ENCODE measurements around the gene TAS2R60.

Gene TAS2R60

DNA sequence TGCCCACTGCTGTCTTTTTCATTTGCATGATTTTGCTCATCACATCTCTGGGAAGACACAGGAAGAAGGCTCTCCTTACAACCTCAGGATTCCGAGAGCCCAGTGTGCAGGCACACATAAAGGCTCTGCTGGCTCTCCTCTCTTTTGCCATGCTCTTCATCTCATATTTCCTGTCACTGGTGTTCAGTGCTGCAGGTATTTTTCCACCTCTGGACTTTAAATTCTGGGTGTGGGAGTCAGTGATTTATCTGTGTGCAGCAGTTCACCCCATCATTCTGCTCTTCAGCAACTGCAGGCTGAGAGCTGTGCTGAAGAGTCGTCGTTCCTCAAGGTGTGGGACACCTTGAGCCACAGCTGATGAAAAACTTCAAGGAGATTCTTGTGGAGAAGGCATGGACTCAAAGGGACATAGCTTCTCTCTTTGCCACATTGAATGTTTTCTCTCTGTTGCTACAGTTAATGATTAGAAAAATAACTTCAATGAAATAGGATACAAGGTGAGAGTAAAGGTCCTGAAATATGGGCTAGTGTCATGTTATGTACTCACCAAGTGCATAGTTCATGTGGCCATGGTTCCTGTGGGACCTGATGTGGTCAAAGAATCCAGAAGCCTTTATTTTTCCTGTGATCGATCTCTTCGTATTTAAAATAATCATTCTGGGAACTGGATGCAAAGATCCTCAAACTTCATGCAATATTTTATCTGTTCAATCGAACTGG lies 970 bp downstream of the TAS2R60 start:
- no peak for DNase-seq (ENCODE audit: low read depth)

DNA sequence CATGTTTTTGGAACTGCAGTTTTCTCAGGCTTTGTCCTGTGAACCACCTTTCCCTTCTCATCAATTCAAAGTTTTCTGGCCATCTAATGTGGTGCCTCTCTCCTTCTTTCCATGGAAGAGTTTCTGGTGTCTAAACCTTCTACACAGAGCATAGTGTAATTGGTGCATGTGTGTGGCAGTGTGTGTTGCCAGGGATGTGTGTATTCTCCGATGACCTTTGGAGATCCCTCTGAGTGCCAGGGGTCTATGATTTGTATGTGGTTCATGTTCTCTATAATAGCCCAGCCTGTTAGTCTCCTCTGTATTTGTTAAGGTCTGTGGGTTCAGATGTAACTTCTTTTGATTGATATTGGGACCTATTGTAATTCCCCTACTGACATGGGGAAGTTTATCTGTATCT lies 1.5 kb downstream of the TAS2R60 start:
- DNase-seq (ENCODE audit: low read depth), result no peak

DNA sequence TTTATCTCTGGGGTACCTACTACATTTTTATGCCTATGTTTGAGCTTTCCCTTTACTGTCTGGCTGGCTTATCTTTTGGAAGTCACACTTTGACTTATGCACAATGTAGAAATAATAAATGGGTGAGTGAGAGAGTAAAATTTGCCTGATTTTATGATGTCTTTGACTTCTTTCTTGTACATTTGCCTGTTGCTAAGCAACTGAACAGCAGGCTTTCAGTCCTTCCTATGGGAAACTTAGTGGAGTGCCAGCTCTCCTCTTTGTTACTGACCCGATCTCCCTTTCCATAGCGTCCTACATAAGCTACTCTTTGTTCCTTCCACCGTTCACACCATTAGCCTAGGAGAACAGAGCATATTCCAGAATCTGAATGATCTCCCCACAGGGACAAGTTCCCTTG lies 4.2 kb downstream of the TAS2R60 start:
- DNase-seq (ENCODE audit: low read depth), result no peak

DNA sequence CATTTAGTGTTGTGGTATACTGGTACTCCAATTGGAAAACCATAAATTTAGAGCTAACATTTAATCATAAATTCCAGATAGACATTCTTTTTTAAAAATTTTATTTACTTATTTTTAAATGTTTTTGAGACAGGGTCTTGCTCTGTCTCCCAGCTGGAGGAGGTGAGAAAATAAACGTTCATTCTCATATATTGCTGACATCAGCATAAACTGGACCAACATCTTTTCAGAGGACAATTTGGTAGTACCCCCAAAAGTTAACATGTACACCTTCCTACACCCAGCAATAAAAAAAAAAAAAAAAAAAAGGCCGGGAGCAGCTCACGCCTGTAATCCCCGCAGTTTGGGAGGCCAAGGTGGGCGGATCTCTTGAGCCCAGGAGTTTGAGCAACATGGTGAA lies 5.2 kb downstream of the TAS2R60 start:
- no peak for DNase-seq (ENCODE audit: low read depth)

DNA sequence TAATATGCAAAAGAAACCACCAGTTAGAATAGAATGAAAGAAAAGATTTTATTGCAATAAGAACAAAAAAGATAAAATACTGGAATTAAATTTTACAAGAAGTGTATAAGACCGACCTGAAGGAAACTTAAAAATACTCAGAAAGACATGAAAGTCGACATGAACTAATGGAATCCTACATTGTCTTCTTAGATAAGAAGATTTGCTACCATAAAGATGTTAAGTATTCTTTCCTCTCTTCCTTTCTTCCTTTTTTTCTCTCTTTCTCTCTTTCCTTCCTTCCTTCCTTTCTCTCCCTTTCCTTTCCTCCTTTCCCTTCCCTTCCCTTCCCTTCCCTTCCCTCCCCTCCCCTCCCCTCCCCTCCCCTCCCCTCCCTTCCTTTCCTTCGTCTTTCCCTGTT lies 6.5 kb downstream of the TAS2R60 start:
- no peak for DNase-seq (ENCODE audit: low read depth)

DNA sequence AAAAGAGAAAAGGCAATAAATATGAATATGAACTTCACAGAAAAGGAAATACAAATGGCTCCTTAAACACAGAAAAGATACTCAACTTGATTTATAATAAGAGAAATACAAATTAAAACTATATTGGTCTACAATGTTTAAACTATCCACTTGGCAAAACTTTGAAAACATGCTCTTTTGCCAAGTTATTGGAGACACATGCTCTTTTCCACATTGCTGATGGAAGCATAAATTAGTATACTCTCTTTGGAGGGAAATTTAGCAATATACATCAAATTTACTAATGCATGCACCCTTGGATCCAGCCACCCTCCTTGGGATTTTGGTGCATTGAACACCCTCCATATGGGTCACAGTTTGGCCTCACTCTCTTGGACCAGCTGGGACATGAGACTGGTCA lies 7.9 kb downstream of the TAS2R60 start:
- no peak for DNase-seq (ENCODE audit: low read depth)

DNA sequence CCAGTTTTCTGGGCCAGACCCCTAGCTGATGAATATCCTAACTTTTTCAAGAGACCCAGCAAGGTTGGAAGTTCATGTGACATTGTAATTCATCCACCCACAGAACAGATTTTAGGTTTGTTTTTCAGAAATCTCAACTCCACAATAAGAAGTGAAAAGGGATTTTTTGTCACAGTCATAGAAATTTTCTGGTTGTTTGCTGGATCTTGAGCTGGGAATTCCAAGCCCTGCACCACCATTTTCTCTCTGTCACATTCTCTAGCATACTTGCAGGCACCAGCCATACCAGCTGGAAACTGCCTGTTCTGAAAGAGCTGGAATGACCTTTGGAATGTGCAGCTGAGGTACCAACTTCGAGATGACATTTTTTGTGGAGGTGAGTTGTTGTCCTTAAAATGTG lies 8.5 kb downstream of the TAS2R60 start:
- no peak for DNase-seq (ENCODE audit: low read depth)

DNA sequence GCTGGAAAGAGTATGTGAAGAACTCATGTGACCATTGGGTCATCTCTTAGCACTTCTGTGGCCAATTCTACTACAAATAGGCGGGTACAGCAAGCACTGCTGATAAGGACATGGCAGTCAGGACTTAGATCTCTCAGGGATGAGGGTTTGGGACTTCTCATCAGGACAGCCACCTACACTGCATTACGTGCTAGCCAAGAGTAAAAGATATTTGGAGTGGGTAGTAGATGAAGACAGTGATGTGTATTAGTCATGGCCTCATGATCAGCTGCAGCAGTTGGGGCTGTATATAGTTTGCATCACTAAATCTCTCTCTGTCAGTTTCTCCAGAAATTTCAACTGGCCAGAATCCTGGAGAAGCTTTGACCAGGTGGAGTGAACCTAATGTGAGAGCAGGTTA lies 9.2 kb downstream of the TAS2R60 start:
- no peak for DNase-seq (ENCODE audit: low read depth)

DNA sequence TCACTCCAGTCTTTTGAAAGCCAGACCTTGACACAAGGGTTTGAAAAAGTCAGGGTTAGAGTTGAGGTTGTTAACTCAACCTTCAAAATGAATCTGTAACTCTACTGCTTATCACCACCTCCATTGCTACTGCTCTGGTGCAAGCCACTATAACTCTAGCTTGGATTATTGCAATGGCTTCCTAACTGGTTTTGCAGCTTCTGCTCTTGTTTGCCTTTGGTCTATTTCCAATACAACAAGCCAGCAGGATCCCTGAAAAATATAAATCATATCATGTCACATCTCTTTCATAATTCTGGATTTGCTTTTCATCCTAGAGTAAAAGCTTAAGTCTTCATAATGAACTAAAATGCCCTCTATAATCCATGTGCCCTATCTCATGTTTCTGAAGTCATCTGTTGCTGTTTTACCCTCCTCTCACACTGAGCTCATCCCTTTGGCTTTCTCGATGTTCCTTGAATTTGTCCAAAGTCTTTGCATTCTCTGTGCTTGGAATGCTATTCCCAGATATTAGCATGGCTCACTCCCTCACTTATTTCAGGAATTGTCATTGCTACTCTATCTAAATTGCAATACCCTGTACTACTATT lies 10.9 kb downstream of the TAS2R60 start:
- no peak for DNase-seq (ENCODE audit: low read depth)

DNA sequence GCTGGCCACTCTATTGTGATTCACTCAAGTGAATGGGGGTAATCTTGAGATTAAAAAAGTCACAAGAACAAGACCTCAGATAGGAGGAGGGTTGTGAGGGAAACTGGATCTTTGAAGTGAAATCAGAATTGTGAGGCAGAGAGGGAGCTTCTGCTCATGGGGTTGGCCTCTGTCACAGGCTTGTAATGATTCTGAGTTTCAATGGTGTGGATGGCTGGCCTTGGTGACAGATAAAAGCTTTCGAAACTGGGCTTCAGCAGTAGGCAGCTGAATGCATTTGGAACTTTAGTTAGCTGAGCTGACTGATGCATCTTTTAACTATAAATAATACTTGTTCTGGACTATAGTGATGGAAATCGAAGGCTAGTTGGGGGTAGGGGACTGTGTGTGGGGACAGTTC lies 12.2 kb downstream of the TAS2R60 start:
- no peak for DNase-seq (ENCODE audit: low read depth)

DNA sequence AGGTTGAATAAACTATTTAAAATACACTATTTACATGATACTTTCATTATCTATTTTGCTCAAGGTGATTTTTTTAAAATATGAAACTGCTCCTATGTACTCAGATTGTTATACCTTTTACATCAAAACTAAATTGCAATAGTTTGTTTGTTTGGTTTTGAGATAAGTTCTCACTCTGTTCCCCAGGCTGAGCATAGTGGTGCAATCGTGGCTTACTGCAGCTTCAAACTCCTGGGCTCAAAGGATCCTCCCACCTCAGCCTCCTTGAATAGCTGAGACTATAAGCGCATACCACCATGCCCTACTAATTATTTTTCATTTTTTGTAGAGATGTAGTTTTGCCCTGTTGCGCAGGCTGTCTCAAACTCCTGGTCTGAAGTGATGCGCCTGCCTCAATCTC lies 12.7 kb downstream of the TAS2R60 start:
- DNase-seq (ENCODE audit: low read depth), result no peak

DNA sequence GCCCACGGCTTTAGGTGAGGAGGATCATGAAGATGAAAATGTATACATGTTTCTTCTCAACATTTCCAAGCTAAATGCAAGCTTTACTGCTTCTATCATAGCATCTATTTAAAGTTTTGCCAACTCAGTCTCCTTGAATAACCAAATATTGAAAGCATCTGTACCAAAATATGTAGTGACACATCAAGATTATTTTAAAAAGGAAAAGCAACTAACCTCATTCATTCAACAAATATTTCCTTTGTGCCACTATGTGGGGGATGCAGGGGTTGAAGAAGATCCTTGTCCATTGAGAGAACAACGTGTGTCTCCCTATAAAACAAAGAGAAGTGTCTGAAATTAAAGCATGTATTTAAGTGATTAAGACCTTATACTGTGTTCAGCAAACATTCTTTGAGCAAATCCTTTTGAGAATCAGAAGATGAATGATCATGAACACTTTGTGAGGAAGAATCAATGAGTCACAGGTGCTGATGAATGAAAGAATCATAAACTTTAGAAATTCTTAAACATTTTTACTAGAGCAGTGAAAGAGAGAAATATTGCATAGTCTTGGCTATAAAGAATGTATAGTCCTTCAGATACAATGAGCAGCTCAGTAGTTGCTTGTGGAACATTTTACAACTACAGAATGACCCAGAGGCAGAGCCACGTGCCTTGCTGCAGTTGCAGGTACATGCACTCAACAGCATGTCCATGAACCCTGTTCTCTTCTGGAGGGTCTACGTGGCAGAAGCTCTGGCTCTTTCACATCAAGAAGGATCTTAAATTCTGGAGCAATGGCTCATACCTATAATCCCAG lies 13.9 kb downstream of the TAS2R60 start:
- peak; percentile 53 for DNase-seq (ENCODE audit: low read depth)

DNA sequence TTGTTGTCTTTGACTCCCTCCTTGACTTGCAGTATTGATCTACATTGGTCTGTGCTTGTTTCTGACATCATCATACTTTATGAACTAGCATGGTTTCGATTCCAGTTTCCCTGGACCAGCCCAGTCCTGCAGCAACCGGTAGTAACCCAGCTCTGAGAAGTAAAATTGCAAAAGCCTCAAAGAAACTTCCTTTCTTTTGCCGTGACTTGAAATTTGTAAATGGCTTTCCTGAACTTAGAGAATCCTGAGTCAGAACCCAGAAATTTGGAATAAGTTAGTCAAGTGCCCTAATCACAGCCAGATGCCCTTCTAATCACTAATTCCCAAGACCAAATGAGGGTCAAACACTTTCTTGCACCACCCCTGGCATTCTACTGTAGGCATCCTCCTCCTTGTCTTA lies 15.0 kb downstream of the TAS2R60 start:
- DNase-seq (ENCODE audit: low read depth), result peak; percentile 53

DNA sequence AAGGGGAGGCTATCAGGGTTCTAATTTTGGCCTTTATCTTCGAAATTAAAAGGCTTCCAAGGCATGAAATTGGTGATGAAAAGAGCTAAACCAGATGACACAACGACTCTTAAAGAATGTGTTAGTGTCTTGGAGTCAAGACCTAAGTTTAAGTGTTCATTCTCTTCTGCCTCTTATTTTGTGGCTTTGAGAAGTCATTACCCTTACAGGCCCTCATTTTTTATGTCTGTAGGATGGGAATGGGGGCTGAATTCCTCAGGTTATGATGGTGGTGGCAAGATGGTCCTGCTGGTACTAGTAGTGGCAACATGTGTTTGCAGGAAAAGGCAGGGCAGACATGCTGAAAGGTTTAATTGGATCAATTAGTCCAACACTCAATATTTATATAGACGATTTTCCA lies 15.4 kb downstream of the TAS2R60 start:
- DNase-seq (ENCODE audit: low read depth), result peak; percentile 7

DNA sequence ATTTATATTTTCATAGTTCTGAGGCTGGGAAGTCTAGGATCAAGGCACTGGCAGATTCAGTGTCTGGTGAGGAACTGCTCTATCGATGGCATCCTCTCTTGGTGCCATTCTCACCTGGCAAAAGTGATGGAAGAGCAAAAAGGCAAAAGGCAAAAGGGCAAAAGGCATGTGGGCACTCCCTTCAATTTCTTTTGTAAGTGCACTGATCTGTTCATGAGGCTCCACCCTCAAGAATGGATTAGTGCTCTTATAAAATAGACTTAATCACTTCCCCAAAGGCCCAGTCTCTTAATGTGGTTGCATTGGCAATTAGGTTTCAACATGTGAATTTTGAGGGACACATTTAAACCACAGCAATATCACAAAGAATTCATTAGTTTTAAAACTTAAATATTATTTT lies 16.1 kb downstream of the TAS2R60 start:
- DNase-seq (ENCODE audit: low read depth), result no peak

DNA sequence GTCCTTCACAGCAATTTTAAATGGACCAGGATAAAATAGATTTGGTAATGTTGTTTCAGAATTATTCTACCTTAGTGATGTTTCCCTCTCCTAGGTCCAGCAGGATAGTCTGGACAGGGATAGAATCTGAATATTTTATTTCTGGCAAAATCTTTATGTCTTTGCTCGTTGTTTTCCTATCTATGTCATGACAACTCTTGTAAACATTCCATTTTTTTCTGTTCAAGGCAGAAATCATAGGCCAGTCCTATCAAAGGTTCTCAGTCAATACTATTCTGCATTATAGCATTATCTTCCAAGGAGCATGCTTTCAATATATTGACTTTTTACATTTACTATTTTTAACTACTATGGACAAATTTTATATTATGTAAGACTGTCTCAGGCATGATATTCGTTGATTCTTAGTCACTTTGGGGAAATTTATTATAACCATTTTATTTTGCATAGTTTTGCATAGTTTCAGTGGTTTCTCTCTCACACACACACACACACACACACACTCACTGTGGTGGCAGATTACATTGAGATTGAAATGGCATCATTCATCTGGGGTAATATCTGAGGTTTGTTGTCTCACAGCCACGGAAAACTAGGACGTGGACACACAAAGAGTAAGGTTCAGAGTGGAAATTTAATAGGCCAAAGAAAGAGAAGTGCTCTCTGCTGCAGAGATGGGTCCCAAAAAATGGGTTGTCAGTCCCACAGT lies 17.2 kb downstream of the TAS2R60 start:
- no peak for DNase-seq (ENCODE audit: low read depth)

DNA sequence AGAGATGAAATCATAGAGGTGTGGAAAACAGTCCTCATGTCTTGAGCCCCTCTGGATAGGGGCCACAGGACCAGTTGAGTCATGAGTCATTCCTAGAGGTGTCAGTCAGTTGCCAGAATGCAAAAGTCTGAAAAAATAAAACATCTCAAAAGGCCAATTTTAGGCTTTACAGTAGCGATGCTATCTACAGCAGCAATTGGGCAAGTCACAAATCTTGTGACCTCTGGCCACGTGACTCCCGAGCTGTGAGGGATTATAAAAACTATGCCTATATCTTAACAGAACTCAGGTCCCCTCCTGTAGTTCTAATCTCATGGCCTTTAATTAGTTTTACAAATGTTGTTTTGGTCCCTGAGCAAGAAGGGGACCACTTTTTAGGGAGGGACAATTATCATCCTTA lies 18.8 kb downstream of the TAS2R60 start:
- DNase-seq (ENCODE audit: low read depth), result no peak

DNA sequence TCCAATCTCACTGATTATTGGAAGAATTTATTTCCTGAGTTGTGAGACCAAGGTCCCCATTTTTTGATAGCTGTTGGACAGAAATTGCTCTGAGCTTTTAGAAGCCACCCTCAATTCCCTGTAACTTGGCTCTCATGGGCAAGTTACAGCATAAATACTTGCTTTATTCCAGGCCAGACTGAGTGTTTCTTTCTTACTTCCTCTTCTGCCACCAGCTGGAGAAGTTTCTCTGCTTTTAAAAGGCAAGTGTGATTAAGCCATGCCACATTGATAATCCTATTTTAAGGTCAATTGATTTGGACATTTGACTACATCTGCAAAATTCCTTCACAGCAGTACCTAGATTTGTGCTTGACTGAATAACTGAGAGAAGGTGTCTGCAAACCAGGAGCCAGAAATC lies 20.3 kb downstream of the TAS2R60 start:
- DNase-seq (ENCODE audit: low read depth), result no peak

DNA sequence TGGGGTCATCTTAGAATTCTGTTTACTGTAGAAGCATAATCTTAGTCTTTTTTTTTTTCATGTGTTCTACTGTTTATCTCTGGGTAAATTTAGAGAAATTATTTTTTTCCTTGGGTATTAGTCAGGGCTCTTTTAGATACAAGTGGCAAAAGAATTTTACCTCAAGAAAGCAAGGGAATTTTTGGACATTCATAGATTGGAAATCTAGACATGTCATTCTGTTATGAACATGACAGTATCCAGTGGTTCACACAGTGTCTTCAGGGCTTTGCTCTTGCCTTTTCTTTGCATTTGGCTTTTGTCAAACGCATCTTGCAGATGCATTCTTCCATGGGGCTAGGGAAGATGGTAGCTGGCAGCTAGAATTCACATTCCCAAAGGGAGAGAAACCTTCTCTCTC lies 20.7 kb downstream of the TAS2R60 start:
- no peak for DNase-seq (ENCODE audit: low read depth)

DNA sequence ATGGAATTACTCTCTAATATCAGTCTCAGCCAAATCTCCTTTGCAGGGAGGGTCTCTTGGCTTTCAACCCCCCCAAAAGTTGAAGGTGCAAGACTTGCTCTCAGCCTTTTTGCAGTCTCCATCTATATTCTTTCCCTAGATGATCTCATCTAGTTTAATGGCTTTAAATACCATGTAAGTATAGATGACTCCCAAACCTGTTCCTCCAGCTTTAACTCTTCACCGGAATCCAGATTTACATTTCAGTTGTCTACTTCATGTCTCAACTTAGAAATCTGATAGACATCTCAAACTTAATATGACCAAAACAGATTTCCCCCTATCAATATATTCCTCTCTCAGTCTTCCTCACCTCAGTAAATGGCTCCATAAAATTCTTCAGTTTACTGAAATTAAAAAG lies 24.5 kb downstream of the TAS2R60 start:
- DNase-seq (ENCODE audit: low read depth), result no peak

DNA sequence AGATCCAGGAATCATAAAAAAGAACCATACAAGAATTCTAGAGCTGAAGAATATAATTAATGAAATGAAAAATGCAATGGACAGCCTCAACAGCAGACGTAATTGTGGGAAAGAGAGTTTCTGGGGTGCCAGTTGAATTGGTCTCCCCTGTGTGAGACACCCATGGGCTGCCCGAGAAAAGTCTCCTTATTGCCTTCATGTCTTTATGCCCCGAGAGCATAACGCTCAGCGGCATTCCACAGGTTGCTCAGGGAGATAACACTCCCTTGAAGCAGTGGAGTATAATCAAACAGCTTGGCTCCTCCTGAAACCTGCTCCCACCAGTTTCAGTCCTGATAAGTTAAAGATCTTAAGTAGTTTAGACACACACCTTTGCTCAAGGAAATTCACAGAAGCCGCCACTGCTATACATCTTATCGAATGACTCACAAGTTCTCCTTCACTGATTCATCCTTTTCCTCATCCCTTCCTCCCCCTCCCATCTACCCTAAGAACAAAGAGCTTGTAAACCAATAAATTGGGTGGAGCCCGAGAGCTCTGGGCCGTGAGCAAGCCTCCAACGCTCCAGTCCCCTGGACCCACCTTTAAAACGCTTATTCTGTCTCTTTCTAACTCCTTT lies 28.9 kb downstream of the TAS2R60 start:
- DNase-seq (ENCODE audit: low read depth), result peak; percentile 78

DNA sequence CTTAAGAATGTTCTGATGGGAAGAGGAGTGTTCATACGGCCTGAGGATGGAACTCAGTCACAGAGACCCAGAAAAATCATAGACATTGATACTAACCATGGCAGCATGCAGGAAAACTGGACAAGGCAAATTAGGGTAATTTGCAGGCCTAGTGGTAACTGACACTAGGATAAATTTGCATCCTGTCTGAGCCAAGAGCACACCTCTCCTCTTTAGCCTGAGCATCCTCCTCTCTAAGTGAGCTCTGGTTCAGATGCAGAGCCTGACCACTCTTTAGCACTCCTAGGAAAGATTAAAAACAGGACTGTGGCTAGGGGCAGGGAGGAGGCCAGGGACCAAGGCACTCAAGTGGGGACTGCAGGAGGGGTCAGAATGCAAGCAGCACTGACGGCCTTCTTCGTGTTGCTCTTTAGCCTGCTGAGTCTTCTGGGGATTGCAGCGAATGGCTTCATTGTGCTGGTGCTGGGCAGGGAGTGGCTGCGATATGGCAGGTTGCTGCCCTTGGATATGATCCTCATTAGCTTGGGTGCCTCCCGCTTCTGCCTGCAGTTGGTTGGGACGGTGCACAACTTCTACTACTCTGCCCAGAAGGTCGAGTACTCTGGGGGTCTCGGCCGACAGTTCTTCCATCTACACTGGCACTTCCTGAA lies 34.4 kb downstream of the TAS2R60 start, which contains the start of gene TAS2R41:
Gene TAS2R41, plus strand, starts transcription at position 373 of the 650 bp plus-strand sequence. Its CDS starts 0 bp downstream, at position 373.
- DNase-seq (ENCODE audit: low read depth), result no peak
